IPS-18c (cell line): ENCODE data around the gene ZSCAN4.
A peak's percentile ranks its signal among the peaks of the same experiment; 100 is the strongest.

Experiments used
- H3K4me3 ChIP-seq: 2 replicates; pipeline ENCODE4 v1.7.0; 2013; ENCODE audit warnings: low read depth, mild to moderate bottlenecking, low read length, moderate library complexity; ENCODE audit not compliant: insufficient read depth
- H3K9me3 ChIP-seq: one replicate; pipeline ENCODE4 v1.6.1; 2013; ENCODE audit warnings: mild to moderate bottlenecking, low read length, moderate library complexity; ENCODE audit not compliant: control insufficient read depth, insufficient read depth

The ZSCAN4 gene

DNA sequence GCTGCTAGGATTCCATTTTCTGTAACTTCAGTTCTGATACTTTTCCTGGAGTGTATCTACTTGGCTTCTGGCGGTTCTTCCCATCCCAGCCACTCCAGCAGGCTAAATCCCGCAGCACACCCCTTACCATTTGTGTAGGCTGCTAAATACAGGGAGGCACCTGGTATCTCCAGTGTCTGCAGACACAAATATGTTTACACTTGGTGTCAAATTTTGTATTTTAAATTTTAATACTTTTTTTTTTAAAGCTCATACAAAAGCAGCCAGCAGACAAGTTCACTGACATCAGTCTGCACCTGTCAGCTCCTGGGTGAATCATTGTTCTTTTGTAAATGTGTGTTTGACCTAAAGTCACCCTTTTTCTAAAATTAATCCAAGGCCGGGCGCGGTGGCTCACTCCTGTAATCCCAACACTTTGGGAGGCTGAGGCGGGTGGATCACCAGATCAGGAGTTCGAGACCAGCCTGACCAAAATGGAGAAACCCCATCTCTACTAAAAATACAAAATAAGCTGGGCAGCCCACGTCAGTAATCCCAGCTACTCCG lies 3.4 kb upstream of the ZSCAN4 start:
- Histone ChIP-seq H3K9me3 (no peaks in the 10 kb centered on the region), H3K4me3 (no peak overlapping the region)

DNA sequence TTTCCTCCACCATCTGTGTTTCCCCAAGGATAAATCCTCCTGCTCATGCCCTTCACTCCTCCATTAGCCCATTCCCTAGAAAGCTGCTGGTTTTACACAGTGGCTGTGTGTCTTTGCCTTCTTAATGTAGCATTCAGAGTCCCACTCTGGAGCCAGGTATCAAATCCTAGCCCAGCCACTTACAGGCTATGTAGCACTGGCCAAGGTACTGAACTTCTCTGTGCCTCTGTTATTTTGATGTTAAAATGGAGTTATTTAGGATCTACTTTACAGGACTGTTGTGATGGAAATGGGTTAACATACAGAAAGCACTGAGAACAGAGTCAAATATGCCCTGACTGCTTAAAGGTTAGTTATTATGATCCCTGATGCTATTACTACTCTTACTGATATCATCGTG lies 1.5 kb upstream of the ZSCAN4 start:
- Histone ChIP-seq H3K4me3 (no peak overlapping the region), H3K9me3 (no peaks in the 10 kb centered on the region)

DNA sequence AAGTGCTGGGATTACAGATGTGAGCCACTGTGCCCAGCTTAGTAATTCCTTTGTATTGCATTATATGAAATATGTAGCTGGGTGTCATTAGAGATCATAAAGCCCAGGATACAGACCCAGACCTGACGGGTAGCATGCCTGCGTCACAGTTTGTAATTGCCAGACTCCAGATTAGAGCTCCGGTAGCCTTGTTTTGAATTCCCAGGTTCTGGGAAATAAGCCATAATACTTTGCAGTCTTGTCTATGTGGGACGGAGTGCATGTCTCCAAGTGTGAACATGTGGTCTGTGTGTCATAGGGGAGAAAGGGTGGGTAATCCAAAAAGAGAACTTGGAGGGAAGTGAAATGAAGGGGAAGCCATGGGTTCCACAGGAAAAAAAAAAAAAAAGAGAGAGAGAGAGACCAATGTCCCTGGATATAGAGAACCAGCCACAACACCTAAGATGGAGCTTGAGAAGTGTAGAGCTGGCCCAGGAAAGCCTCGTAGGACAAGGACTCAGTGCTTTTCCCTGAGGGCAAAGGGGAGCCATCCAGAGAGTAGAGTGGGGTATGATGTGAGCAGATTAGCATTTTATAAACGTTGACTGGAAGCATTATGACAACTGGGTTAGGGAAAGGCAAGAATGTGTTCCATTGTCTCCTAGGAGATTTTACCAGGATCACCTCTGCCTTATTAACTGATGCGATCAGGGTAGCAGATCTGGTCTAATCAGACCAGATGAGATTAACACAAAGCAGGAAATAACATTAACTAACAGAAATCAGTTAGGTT lies 2.6 kb downstream of the ZSCAN4 start:
- Histone ChIP-seq H3K4me3 (no peak overlapping the region), H3K9me3 (no peaks in the 10 kb centered on the region)

DNA sequence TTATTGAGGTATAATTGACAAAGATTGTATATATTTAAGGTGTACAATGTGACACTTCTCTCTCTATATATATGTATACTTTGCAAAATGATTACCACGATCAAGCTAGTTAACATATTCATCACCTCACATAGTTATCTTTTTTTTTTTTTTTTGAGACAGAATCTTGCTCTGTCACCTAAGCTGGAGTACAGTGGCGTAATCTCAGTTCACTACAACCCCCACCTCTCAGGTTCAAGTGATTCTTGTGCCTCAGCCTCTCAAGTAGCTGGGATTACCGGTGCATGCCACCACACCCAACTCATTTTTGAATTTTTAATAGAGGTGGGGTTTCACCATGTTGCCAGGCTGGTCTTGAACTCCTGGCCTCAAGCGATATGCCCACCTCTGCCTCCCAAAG lies 3.7 kb downstream of the ZSCAN4 start:
- H3K4me3 ChIP-seq = no peak overlapping the region
- H3K9me3 ChIP-seq = no peaks in the 10 kb centered on the region

DNA sequence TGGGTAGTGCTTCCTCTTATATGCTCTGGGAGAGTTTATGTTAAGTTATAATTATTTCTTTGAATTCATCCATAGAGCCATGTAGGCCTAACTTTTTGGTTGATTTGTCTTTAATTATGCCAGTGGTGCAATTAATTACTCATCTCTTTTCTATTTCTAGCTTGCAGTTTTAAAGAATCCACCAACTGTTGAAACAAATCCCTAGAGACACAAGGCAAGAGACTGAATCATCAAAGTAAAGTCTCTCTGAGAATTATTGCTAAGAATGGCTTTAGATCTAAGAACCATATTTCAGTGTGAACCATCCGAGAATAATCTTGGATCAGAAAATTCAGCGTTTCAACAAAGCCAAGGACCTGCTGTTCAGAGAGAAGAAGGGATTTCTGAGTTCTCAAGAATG lies 7.1 kb downstream of the ZSCAN4 start:
- Histone ChIP-seq H3K9me3 (no peaks in the 10 kb centered on the region), H3K4me3 (no peak overlapping the region)

DNA sequence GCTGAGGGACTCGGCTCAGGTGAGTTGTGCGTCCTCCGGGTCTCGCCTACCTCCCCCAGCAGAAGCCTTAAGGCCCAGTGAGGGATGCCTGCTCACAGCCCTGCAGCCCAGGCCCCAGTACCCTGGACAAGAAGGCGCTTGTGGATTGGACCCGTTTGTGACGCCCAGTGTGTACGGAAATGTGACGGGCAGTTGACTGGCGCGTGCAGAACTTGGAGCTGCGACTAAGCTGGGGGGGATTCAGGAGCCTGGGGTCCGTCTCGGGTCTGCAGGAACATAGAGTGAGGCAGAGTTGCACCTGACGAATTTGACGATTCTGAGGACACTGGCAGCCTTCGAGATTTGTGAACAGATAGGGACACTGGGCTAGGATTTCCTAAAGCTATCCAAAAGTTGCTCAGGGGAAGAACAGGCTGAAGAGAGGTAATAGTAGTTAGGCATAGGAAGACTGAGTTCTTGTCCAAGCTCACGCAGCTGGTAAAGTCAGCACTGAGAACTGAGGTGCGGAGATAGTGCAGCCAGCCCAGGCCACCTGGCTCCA lies 13.6 kb downstream of the ZSCAN4 start:
- Histone ChIP-seq H3K9me3 (peaks cover 9% of the 10 kb centered on the region), H3K4me3 (peak overlapping the region; percentile 93)

DNA sequence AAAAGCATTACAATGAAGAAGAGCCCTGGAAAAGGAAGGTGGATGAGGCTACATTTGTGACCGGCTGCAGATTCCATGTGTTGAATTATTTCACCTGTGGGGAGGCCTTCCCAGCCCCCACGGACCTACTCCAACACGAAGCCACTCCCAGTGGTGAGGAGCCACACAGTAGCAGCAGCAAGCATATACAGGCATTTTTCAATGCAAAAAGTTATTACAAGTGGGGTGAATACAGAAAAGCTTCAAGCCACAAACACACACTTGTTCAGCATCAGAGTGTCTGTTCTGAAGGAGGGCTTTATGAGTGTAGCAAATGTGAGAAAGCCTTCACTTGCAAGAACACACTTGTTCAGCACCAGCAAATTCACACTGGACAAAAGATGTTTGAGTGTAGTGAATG lies 18.0 kb downstream of the ZSCAN4 start:
- H3K9me3 ChIP-seq = peaks cover 28% of the 10 kb centered on the region
- peak overlapping the region; percentile 17; the same call in 1 of the 2 replicates for H3K4me3 ChIP-seq

DNA sequence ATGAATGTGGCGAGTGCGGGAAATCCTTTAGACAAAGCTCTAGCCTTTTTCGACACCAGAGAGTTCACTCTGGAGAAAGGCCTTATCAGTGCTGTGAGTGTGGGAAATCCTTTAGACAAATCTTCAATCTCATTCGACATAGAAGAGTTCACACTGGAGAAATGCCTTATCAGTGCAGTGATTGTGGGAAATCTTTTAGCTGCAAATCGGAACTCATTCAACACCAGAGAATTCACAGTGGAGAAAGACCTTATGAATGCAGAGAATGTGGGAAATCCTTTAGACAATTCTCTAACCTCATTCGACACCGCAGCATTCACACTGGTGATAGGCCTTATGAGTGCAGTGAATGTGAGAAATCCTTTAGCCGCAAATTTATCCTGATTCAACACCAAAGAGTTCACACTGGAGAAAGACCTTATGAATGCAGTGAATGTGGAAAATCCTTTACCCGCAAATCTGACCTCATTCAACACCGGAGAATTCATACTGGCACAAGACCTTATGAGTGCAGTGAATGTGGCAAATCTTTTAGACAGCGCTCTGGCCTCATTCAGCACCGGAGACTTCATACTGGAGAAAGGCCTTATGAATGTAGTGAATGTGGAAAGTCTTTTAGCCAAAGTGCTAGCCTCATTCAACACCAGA lies 18.8 kb downstream of the ZSCAN4 start:
- Histone ChIP-seq H3K4me3 (no peak overlapping the region), H3K9me3 (peaks cover 28% of the 10 kb centered on the region)

DNA sequence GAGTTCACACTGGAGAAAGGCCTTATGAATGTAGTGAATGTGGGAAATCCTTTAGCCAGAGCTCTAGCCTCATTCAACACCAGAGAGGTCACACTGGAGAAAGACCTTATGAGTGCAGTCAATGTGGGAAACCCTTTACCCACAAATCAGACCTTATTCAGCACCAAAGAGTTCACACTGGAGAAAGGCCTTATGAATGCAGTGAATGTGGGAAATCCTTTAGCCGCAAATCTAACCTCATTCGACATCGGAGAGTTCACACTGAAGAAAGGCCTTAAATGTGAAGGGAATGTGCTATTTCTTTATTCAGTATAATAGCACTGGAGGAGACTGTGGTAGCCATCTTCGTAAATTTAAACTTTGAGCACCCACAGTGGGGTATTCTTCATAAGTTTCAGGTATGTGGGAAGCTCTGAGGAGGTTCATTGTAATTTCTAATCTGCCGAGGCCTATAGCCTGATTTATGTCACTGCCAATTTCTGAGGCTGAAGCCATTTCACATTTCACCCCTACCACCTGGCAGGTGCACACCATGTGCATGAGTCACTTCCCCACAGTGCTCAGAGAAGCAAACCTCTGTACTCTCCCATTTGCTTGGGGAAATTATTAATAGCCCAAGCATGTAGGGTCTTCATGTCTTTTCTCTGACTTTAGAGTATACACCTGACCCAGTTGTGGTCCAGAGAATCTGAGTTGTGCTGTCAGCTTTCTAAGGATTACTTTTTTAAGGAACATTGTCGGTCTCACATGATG lies 19.5 kb downstream of the ZSCAN4 start:
- H3K9me3 ChIP-seq = peaks cover 28% of the 10 kb centered on the region
- H3K4me3 ChIP-seq = no peak overlapping the region

DNA sequence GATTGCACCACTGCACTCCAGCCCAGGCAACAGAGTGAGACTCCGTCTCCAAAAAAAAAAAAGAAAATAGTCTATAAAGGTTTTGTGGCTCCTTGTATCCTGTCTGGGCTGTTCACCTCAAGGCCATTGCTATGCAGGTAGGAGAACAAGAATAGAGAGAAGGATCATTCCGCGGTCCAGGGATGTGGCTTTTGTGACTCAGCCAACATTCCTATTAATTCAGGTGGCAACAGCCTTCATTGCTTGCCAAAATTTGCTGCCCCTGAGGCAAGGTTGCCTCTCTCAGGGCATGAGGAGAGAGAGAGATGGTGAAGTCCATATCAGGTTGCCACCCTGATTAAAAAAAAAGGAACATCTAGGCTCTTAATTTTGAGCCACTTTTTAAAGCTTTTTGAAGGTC lies 21.0 kb downstream of the ZSCAN4 start:
- H3K9me3 ChIP-seq = peaks cover 30% of the 10 kb centered on the region
- H3K4me3 ChIP-seq = no peak overlapping the region

DNA sequence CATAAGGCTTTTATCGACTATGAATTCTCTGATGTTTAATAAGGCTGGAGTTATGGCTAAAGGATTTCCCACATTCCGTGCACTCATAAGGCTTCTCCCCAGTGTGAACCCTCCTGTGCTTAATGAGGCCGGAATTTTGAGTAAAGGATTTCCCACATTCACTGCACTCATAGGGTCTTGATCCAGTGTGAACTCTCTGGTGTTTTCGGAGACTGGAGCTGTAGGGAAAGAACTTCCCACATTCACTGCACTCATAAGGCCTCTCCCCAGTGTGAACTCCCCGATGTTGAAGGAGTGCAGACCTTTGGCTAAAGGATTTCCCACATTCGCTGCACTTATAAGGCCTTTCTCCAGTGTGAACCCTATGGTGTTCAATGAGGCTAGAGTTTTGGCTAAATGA lies 32.9 kb downstream of the ZSCAN4 start:
- H3K9me3 ChIP-seq = peaks cover 10% of the 10 kb centered on the region
- H3K4me3 ChIP-seq = no peak overlapping the region

DNA sequence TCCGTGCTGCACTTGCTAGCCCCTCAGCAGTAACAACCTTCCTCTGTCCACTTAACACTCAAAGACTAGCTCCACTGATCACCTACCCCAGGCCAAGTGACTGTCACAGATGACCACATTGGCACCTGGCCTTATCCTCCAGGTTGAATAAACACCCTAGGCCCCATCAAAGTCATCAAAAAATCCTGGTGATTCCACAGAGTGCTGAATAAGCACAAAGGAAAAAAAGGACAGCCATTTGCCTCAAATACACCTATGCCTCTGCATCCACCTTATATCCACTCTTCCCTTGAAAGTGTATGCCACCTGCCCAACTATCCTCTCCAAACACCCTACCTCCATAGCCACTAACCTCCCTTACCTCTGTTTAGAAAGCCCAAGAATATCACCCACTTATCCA lies 37.6 kb downstream of the ZSCAN4 start:
- H3K9me3 ChIP-seq = peaks cover 8% of the 10 kb centered on the region
- H3K4me3 ChIP-seq = no peak overlapping the region

DNA sequence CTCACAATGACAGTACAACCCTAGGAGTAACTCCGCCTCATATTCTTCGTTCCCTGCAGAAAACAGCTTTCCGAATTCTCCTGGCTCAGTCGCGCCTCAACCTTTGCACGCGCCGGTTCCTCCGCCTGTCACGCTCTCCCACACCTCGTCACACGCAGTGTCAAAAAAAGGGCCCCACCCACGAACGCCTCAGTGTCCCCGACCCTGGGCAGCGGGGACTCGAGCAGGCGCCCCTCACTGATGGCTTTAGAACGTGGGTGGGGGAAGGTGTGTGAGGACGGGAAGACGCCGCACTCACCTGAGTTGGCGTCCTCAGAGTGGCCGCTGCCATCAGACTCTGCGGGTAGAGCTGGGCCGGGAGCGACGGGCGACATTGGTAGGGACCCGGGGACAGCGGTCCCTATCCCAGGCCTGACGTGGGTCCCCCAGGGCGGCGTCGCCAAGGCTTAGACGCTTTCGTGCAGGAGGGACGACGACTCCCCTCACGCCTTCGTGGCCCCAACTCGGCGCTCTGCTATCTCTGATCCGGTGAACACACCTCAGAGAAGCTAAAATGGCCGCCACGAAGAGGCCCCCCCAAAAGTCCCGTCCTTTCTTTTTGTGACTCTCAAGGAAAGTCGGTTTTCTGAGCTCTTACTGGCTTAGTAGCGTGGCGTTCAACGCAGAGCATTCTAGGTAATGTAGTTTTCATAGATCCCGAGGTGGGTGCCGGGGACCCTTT lies 40.1 kb downstream of the ZSCAN4 start, which contains the start of gene ZNF154:
ZNF154 (minus strand) TSS at position 564 of the 721 bp plus-strand sequence; CDS start at position 331, 233 bp downstream.
- Histone ChIP-seq H3K4me3 (peak within 1 kb of the TSS; percentile 98), H3K9me3 (peaks cover 4% of the 10 kb centered on the region)

DNA sequence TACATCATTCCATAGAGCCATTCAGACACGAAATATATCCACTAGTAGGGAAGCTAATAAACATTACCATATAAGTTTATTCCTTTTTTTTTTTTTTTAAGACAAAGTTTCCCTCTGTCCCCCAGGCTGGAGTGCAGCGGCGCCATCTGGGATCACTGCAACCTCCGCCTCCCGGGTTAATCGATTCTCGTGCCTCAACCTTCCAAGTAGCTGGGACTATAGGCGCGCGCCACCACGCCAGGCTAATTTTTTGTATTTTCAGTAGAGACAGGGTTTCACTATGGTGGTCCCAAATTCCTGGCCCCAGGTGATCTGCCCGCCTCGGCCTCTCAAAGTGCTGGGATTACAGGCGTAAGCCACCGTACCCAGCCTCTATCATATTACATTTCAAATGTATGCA lies 40.9 kb downstream of the ZSCAN4 start:
- H3K9me3 ChIP-seq = peaks cover 4% of the 10 kb centered on the region
- H3K4me3 ChIP-seq = peak overlapping the region; percentile 98; the same call in 1 of the 2 replicates

DNA sequence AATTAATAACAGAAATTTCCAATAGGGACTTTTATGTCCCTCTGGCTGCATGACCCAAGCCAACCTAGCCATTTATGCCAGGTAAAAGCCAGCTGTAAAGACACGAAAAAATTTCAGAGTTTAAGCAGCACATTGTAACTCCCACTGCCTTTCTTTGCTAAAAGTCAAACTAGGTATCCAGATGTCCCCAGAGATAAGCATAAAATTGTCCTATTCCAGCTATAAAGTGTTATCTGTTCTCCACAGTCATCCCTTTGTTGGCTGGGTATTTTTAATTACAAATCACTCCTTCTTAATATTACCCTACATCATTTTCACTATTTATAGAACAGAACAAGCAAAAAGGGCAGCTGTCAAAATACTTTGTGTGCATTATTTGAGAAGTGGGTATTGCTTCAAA lies 43.5 kb downstream of the ZSCAN4 start:
- no peaks in the 10 kb centered on the region for H3K9me3 ChIP-seq
- no peak overlapping the region for H3K4me3 ChIP-seq

DNA sequence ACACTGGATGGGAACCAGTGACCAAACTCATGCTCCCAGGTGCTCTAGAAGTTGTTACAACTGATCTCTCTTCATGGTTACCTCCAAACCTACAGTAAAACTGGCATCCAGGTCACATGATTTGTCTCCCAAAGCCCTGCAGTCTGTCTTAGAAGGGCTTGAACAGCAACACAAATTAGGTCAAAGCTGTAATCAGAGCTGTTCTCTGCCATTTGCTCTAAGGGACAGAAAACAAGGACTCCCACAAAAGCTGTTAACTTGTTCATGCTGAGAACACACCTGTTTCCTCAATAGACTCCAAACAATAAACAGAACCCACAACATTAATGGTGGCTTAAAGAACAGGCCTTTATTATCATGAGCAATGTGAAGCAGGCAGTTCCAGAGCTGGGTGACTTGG lies 50.7 kb downstream of the ZSCAN4 start:
- peaks cover 9% of the 10 kb centered on the region for H3K9me3 ChIP-seq
- H3K4me3 ChIP-seq = no peak overlapping the region
